Measurements from ENCODE around the gene S100P. TPM values are rescaled to one million over a fixed set of nuclear protein-coding genes. Genes with fewer than 3 reads are reported as not detected.

S100P gene
- polyA plus RNA-seq (2013) = 761 and 882 TPM in 2 replicates

DNA sequence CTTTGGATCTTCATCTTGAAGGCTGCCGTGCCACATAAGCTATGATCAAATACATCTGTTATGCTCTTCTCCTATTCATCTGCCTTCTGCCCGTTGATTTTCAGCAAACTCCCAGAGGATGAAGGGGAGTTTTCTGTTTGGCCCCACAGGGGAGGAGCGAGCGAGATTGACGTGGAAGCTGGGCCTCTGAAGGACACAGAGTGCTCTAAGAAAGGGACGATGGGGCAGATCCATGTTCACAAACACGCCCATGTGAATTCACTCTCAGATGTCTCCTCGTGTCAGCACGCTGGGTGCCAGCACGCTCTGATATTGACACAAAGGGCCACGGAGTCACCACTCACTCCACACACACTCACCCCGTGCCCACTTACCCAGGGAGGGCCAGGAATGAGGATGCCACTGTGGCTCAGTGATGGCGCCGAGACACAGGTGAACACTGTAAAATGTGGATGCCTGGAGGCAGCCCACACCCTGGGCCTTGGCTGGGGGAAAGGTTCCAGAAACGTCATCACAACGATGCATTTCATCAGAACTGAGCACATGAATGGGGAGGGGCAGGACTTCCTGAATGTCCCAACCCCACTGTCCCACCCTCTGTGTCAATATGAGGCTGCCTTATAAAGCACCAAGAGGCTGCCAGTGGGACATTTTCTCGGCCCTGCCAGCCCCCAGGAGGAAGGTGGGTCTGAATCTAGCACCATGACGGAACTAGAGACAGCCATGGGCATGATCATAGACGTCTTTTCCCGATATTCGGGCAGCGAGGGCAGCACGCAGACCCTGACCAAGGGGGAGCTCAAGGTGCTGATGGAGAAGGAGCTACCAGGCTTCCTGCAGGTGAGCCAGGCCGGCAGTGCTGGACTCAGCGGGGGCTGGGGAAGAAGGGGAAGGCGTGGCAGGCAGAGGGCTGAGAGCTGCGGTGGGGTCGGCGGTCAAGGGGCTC is at the start of gene S100P:
TSS of gene S100P (plus strand) at position 648 of the 946 bp plus-strand sequence. CDS start at position 703, 55 bp downstream.
- Histone ChIP-seq H3K36me3 (ENCODE audit: control insufficient read depth in 1 of 2, insufficient read depth in 2 of 2, low read length in 2 of 2) (no peaks in the 10 kb centered on the region), H3K14ac (ENCODE audit: low read length) (peak within 1 kb of the TSS; percentile 78), H3K18ac (ENCODE audit: low read length) (peak within 1 kb of the TSS; percentile 81), H3K79me1 (ENCODE audit: low read length) (peaks cover 47% of the 10 kb centered on the region), H4K91ac (ENCODE audit: low read depth, low read length) (peak within 1 kb of the TSS; percentile 92), H3K27ac (ENCODE audit: low read depth, low read length) (peak within 1 kb of the TSS; percentile 86), H3K79me2 (ENCODE audit: control insufficient read depth, insufficient read depth, low read length, poor library complexity) (peaks cover 11% of the 10 kb centered on the region), H4K12ac (ENCODE audit: low read depth, low read length) (peak within 1 kb of the TSS; percentile 9), H2BK5ac (ENCODE audit: low read depth, low read length, poor library complexity) (peak within 1 kb of the TSS; percentile 88), H3K4me3 (ENCODE audit: low read depth, low read length) (no peak within 1 kb of the TSS), H3K27me3 (ENCODE audit: insufficient read depth, low read length) (no peaks in the 10 kb centered on the region), H3K23ac (ENCODE audit: low read length) (no peak within 1 kb of the TSS), H2AFZ (ENCODE audit: insufficient read depth, low read length, poor library complexity) (peak within 1 kb of the TSS; percentile 9), H3K9me3 (ENCODE audit: insufficient read depth, low read depth, low read length) (no peaks in the 10 kb centered on the region), H4K8ac (ENCODE audit: low read depth, low read length) (peak within 1 kb of the TSS; percentile 83), H2BK12ac (ENCODE audit: low read length) (peak within 1 kb of the TSS; percentile 86), H2BK120ac (ENCODE audit: insufficient read depth, low read length, poor library complexity) (peak within 1 kb of the TSS; percentile 88), H3K4ac (ENCODE audit: low read depth, low read length) (peak within 1 kb of the TSS; percentile 28), H3K9ac (ENCODE audit: low read length) (no peak within 1 kb of the TSS), H2AK5ac (ENCODE audit: low read length) (peak within 1 kb of the TSS; percentile 56), H3K4me1 (ENCODE audit: control insufficient read depth in 1 of 2, insufficient read depth in 2 of 2, low read length in 2 of 2) (peaks cover 40 to 58% of the 10 kb centered on the region in 2 experiments), H3K4me2 (ENCODE audit: low read length) (no peak within 1 kb of the TSS)
- WGBS (ENCODE audit: extremely low coverage, insufficient coverage, insufficient read length) = no CpG with 5 or more reads among the region's 29 CpGs
- DNase-seq = peak; percentile 91 to 96

DNA sequence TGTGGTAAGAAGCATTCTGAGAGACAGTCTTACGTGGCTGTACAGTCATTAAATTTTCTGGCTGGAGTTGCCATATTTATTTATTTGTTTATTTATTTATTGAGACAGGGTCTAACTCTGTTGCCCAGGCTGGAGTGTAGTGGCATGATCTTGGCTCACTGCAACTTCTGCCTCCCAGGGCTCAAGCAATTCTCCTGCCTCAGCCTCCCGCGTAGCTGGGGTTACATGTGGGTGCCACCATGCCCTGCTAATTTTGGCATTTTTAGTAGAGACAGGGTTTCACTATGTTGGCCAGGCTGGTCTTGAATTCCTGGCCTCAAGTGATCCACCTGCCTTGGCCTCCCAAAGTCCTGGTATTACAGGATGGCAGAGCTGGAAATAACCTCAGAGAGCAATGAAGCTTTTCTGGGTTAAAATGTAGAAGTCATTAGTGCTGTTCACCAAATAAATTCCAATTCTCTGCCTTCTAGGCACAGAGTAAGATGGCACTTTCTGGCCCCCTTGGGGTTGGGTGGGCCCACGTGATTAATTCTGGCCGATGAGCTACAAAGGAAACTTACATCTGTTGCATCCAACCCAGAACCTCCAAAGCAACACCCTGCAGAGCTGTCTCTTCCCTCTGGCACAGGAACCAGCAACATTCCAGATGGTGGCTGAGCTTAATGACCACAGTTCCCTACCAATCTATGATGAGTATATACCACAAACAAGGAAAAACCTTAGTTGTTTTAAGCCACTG is 48.7 kb upstream of the S100P start:
- H3K27ac ChIP-seq (ENCODE audit: low read depth, low read length) = no peak overlapping the region
- no peak overlapping the region for H3K4me2 ChIP-seq (ENCODE audit: low read length)
- H4K12ac ChIP-seq (ENCODE audit: low read depth, low read length) = no peak overlapping the region
- no peak overlapping the region for H3K9ac ChIP-seq (ENCODE audit: low read length)
- H3K14ac ChIP-seq (ENCODE audit: low read length) = no peak overlapping the region
- no peak overlapping the region for H4K91ac ChIP-seq (ENCODE audit: low read depth, low read length)
- no peak overlapping the region for H2AK5ac ChIP-seq (ENCODE audit: low read length)
- H3K4me3 ChIP-seq (ENCODE audit: low read depth, low read length) = no peak overlapping the region
- H3K79me2 ChIP-seq (ENCODE audit: control insufficient read depth, insufficient read depth, low read length, poor library complexity) = peaks cover 15% of the 10 kb centered on the region
- WGBS (ENCODE audit: extremely low coverage, insufficient coverage, insufficient read length) = no CpG with 5 or more reads among the region's 5 CpGs
- DNase-seq = peak in 1 of 2 donors; percentile 60
- H3K9me3 ChIP-seq (ENCODE audit: insufficient read depth, low read depth, low read length) = peaks cover 2% of the 10 kb centered on the region
- H3K36me3 ChIP-seq (ENCODE audit: control insufficient read depth in 1 of 2, insufficient read depth in 2 of 2, low read length in 2 of 2) = peaks cover 5 to 11% of the 10 kb centered on the region in 2 experiments
- H3K18ac ChIP-seq (ENCODE audit: low read length) = no peak overlapping the region
- no peak overlapping the region for H2BK5ac ChIP-seq (ENCODE audit: low read depth, low read length, poor library complexity)
- no peak overlapping the region for H3K4ac ChIP-seq (ENCODE audit: low read depth, low read length)
- no peak overlapping the region for H2BK12ac ChIP-seq (ENCODE audit: low read length)
- H3K27me3 ChIP-seq (ENCODE audit: insufficient read depth, low read length) = no peaks in the 10 kb centered on the region
- H3K23ac ChIP-seq (ENCODE audit: low read length) = no peak overlapping the region
- H2BK120ac ChIP-seq (ENCODE audit: insufficient read depth, low read length, poor library complexity) = no peak overlapping the region
- no peak overlapping the region for H4K8ac ChIP-seq (ENCODE audit: low read depth, low read length)
- H2AFZ ChIP-seq (ENCODE audit: insufficient read depth, low read length, poor library complexity) = no peak overlapping the region
- H3K4me1 ChIP-seq (ENCODE audit: control insufficient read depth in 1 of 2, insufficient read depth in 2 of 2, low read length in 2 of 2) = peaks cover 3 to 5% of the 10 kb centered on the region in 2 experiments
- peaks cover 10% of the 10 kb centered on the region for H3K79me1 ChIP-seq (ENCODE audit: low read length)

DNA sequence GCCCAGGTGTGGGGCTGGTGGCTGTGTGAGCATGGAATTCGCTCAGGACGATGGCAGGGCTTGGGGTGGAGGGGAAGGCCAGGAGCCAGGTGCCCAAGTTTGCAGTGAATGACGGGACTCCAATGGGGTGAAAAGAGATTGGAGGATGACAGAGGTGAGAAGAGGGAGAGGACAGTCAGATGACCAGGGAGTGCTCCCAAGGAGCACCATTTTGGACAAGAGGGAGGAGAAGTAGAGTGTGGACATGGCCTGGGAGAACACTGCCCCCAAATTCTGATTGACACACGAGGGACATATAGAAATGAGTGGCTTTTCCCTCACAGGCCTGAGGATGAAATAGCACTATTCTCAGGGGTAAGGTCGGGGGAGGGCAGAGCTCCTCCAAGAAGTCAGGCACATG is 46.5 kb upstream of the S100P start:
- Histone ChIP-seq H3K4me2 (ENCODE audit: low read length) (no peak overlapping the region), H4K91ac (ENCODE audit: low read depth, low read length) (no peak overlapping the region), H4K12ac (ENCODE audit: low read depth, low read length) (no peak overlapping the region), H3K79me2 (ENCODE audit: control insufficient read depth, insufficient read depth, low read length, poor library complexity) (no peaks in the 10 kb centered on the region), H3K27ac (ENCODE audit: low read depth, low read length) (no peak overlapping the region), H3K14ac (ENCODE audit: low read length) (no peak overlapping the region), H3K27me3 (ENCODE audit: insufficient read depth, low read length) (no peaks in the 10 kb centered on the region), H3K4ac (ENCODE audit: low read depth, low read length) (no peak overlapping the region), H3K18ac (ENCODE audit: low read length) (no peak overlapping the region), H3K4me1 (ENCODE audit: control insufficient read depth in 1 of 2, insufficient read depth in 2 of 2, low read length in 2 of 2) (no peaks in the 10 kb centered on the region), H3K23ac (ENCODE audit: low read length) (no peak overlapping the region), H3K9me3 (ENCODE audit: insufficient read depth, low read depth, low read length) (peaks cover 2% of the 10 kb centered on the region), H3K4me3 (ENCODE audit: low read depth, low read length) (no peak overlapping the region), H3K36me3 (ENCODE audit: control insufficient read depth in 1 of 2, insufficient read depth in 2 of 2, low read length in 2 of 2) (peaks cover 3 to 8% of the 10 kb centered on the region in 2 experiments), H2BK12ac (ENCODE audit: low read length) (no peak overlapping the region), H2BK120ac (ENCODE audit: insufficient read depth, low read length, poor library complexity) (no peak overlapping the region), H2AK5ac (ENCODE audit: low read length) (no peak overlapping the region), H3K79me1 (ENCODE audit: low read length) (no peaks in the 10 kb centered on the region), H2BK5ac (ENCODE audit: low read depth, low read length, poor library complexity) (no peak overlapping the region), H3K9ac (ENCODE audit: low read length) (no peak overlapping the region), H4K8ac (ENCODE audit: low read depth, low read length) (no peak overlapping the region), H2AFZ (ENCODE audit: insufficient read depth, low read length, poor library complexity) (no peak overlapping the region)
- no CpG with 5 or more reads among the region's 5 CpGs for WGBS (ENCODE audit: extremely low coverage, insufficient coverage, insufficient read length)
- DNase-seq = no peak

DNA sequence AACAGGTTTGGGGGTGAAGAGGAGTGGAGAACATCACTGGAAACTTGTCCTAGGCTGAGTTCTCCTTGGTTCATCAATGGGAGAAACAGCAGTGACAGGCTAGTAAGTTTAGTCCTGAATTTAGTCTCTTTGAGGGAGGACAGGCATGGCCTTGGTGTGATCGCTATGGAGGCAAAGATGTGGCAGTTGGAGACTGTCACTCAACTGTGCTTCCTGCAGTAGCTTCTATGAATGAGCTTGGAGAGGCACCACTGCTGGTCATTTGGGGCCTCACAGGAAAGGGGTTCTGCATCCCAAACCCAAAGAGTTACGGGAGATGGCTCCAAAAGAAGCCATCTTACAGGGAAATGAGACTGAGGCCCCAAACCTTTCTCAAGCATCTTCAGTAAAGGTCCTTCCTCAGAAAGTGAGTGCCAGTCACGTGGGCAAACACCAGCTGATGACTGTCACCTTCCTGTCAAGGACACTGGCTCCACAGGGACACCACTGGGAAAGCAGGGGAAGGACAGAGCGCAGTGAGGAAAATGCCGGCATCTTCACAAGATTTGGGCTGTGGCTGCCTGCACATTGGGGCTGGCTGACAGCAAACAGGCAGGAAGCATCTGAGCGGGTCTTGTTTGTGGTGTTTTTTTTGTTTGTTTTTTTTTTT is 46.0 kb upstream of the S100P start:
- no CpG with 5 or more reads among the region's 6 CpGs for WGBS (ENCODE audit: extremely low coverage, insufficient coverage, insufficient read length)

More for the DNA sequence above, 46.0 kb upstream of the S100P start:
- no peak overlapping the region for H4K12ac ChIP-seq (ENCODE audit: low read depth, low read length)
- no peaks in the 10 kb centered on the region for H3K79me2 ChIP-seq (ENCODE audit: control insufficient read depth, insufficient read depth, low read length, poor library complexity)
- H2AFZ ChIP-seq (ENCODE audit: insufficient read depth, low read length, poor library complexity) = no peak overlapping the region
- H3K4ac ChIP-seq (ENCODE audit: low read depth, low read length) = no peak overlapping the region
- no peak for DNase-seq
- H2BK12ac ChIP-seq (ENCODE audit: low read length) = no peak overlapping the region
- H3K27me3 ChIP-seq (ENCODE audit: insufficient read depth, low read length) = no peaks in the 10 kb centered on the region
- H3K36me3 ChIP-seq (ENCODE audit: control insufficient read depth in 1 of 2, insufficient read depth in 2 of 2, low read length in 2 of 2) = peaks cover 3 to 6% of the 10 kb centered on the region in 2 experiments
- no peak overlapping the region for H3K27ac ChIP-seq (ENCODE audit: low read depth, low read length)
- no peaks in the 10 kb centered on the region for H3K79me1 ChIP-seq (ENCODE audit: low read length)
- no peak overlapping the region for H3K14ac ChIP-seq (ENCODE audit: low read length)
- H2BK5ac ChIP-seq (ENCODE audit: low read depth, low read length, poor library complexity) = no peak overlapping the region
- no peak overlapping the region for H3K9ac ChIP-seq (ENCODE audit: low read length)
- H3K9me3 ChIP-seq (ENCODE audit: insufficient read depth, low read depth, low read length) = peaks cover 2% of the 10 kb centered on the region
- no peak overlapping the region for H3K4me3 ChIP-seq (ENCODE audit: low read depth, low read length)
- no peak overlapping the region for H3K18ac ChIP-seq (ENCODE audit: low read length)
- no peak overlapping the region for H2AK5ac ChIP-seq (ENCODE audit: low read length)
- no peak overlapping the region for H4K8ac ChIP-seq (ENCODE audit: low read depth, low read length)
- no peak overlapping the region for H2BK120ac ChIP-seq (ENCODE audit: insufficient read depth, low read length, poor library complexity)
- no peak overlapping the region for H4K91ac ChIP-seq (ENCODE audit: low read depth, low read length)
- H3K4me1 ChIP-seq (ENCODE audit: control insufficient read depth in 1 of 2, insufficient read depth in 2 of 2, low read length in 2 of 2) = no peaks in the 10 kb centered on the region
- no peak overlapping the region for H3K23ac ChIP-seq (ENCODE audit: low read length)
- no peak overlapping the region for H3K4me2 ChIP-seq (ENCODE audit: low read length)
